Measurements from ENCODE around the gene GAL. TPM values are rescaled to one million over a fixed set of nuclear protein-coding genes. Genes with fewer than 3 reads are reported as not detected.

GAL gene, protein sequence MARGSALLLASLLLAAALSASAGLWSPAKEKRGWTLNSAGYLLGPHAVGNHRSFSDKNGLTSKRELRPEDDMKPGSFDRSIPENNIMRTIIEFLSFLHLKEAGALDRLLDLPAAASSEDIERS
- 0.17 TPM in 1 of 2 replicates, not detected in the other for total RNA-seq

DNA sequence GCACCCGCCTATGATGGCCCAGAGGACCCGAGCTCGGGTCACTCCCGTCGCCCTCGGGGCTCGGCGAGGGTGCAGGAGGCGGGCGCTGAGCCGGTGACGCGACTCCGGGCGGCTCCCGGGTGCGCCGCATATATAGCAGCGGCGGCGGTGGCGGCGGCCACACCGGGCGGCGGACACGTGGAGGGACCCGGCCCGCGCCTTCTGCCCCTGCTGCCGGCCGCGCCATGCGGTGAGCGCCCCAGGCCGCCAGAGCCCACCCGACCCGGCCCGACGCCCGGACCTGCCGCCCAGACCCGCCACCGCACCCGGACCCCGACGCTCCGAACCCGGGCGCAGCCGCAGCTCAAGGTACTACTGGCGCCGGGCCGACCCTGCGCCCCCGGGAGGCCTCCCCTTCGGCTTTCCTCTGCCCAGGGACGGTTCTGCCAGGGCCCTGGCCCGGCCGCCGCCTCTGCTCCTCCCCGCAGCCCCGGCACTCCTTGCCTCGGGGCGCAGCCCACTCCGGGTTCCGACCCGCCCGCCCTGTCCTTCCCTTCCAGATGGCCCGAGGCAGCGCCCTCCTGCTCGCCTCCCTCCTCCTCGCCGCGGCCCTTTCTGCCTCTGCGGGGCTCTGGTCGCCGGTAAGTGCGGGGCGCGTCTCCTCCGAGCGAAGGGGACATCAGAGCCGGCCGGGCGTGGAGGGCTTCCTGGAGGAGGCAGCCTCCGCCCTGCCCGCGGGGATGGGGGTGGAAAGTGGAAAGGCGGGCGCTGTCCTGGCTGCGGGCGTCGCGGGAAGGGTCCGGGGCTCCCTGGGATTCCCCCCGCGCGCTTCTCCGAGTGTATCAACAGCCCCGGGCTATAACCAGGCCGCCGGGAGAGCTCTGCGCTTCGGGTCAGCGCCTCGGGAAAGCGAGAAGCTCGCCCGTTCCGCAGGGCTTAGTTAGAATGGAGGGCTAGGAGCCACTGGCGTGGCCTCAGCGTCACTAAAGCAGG, at the start of gene GAL:
Gene GAL (plus strand): TSS at position 160 of the 972 bp plus-strand sequence. CDS start 380 bp downstream, at position 540.

Other genes starting within 250 kb of the GAL start
- gene PPP6R3, start 223.8 kb upstream of the GAL start, total RNA-seq = 157 and 159 TPM in 2 replicates
- gene TESMIN, start 67.0 kb downstream of the GAL start, total RNA-seq = 1.9 and 3.1 TPM in 2 replicates
- 71.9 and 108 TPM in 2 replicates for gene CPT1A, start 157.4 kb downstream of the GAL start, total RNA-seq
- 71.8 and 74.3 TPM in 2 replicates for gene MRPL21, start 219.3 kb downstream of the GAL start, total RNA-seq
- gene IGHMBP2, start 219.3 kb downstream of the GAL start, total RNA-seq = 7.9 and 9.3 TPM in 2 replicates

Data from dermis lymphatic vessel endothelial cell (primary cell).